Measurements from ENCODE around the gene NKX2-8.
A peak's percentile ranks its signal among the peaks of the same experiment; 100 is the strongest.

NKX2-8 gene

GRCh38 chr14:36582011-36582873 lies at the start of gene NKX2-8:
TSS of gene NKX2-8 (minus strand) at chr14:36582614. CDS start at chr14:36582389, 225 bp downstream.
- DNase-seq, result no peak

DNA sequence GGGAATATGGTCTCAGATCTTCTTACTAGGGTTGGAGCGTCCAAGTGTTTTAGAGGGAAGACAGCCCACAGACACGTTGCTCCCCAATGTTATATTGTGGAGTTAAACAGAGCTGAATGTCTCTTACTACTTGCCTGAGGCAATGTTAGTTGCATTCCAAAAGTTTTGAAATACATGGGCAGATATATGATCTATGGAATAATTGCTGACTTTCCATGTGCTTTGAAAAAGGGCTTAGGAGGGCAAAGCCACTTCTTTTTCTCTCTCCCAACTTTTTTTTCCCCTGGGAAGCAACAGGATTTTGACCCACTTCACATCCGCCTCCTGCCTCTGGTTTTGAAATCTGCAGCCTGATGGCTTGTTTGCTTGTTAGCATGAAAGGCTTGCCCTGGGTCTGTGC lies 45.6 kb upstream of the NKX2-8 start:
- no peak for DNase-seq

GRCh38 chr14:36626151-36626550 lies 43.7 kb upstream of the NKX2-8 start:
- DNase-seq, result no peak

- DNase-seq, result no peak
Measured at GRCh38 chr14:36625436-36625835, 43.0 kb upstream of the NKX2-8 start.

- DNase-seq, result no peak
Measured at GRCh38 chr14:36625014-36625413, 42.6 kb upstream of the NKX2-8 start.

DNA sequence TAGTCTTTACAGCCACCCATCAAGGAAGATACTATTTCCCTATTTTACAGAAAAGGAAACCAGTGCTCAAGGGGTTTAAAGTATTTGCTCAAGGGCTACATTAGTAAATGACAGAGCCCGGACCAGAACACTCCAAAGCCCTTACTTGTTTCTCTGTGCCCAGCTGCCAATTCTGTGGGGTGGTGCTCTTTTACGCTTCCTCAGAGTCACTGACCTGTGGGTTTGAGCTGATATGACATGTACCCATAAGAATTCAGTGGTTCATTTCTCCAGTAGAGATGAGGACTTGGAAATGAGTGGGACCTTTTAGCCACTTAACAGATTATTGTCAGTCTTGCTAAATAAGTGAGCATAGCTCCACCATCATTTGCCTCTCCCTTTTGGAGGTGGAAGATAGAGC lies 37.4 kb upstream of the NKX2-8 start:
- DNase-seq, result no peak

DNA sequence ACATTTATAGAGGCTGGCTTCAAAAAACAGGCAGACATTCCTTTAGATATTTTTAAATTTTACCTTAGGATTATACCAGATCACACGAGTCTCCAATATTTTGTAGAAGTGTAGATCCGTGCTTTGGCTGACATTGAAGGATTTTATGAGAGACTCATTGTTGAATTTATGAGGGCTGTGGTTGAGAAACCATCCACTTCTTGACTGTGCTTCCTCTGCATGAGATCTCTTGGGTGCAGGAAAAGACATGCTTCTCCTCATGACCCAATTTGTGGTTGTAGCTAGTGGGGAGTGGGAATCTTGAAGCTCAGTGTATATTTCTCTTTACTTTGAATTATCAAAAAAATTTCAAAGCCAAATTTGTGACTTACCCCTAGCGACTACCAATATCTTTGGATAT lies 36.7 kb upstream of the NKX2-8 start:
- DNase-seq, result no peak

DNA sequence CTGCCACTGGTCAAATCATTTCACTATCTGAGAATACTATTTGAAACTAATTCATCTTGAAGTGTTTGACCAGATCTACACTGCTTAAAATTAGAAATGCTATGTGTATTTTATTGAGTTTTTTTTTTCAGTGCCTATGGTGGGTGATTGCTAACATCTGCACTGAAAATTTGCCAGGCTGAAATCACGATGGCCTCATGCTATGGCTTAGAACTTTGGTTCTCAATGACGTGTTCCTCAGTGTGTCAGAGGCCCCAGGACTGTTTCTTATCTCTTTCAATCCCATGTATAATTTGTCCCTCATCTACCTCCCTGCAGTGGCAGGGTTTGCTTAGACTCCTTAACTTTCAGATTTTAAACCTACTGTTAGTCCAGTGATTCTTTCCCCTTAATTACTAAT lies 36.2 kb upstream of the NKX2-8 start:
- no peak for DNase-seq

- DNase-seq, result no peak
Measured at GRCh38 chr14:36617824-36618223, 35.4 kb upstream of the NKX2-8 start.

- no peak for DNase-seq
Measured at GRCh38 chr14:36605506-36605857, 23.1 kb upstream of the NKX2-8 start.

- peak in 1 of 2 donors; percentile 4 for DNase-seq
Measured at GRCh38 chr14:36604757-36605505, 22.5 kb upstream of the NKX2-8 start.

DNA sequence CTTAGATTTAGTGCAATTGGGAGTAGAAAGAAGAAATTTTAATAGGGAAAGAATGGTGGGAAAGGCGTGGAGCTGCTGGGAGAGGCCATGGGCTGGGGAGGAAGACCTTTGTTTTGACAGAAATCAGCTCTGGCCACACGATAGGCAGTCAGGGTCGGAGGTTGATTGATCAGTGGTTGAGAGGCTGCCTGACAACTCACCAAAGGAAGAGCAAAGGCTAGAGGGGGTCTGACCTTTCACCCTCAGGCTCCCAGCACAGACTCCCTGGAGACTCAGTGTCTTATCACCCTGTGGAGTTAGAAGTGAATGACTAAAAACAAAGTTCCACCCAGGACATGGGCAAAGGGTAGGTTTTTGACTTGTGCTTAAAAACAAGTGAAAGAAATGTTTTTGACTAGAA lies 18.0 kb upstream of the NKX2-8 start:
- DNase-seq, result no peak

DNA sequence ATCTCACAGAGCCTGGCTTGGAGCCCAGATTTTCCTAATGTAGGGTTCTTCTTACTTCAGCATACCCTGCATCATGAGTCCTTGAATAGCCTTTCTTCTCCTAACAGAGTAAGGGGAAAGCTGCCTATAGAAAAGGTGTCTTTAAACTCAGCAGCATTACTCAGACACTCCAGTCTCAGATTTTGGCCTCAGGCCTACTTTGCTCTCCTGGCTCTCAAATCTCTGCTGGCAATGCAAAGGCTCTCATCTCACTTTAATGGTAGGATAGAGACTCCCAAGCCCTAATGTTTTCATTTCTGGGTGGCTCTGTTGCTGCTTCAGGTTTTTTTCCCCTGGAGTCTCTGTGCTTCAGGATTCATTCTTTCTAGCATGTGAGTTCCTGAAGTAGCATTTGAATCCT lies 9.1 kb upstream of the NKX2-8 start:
- no peak for DNase-seq

DNA sequence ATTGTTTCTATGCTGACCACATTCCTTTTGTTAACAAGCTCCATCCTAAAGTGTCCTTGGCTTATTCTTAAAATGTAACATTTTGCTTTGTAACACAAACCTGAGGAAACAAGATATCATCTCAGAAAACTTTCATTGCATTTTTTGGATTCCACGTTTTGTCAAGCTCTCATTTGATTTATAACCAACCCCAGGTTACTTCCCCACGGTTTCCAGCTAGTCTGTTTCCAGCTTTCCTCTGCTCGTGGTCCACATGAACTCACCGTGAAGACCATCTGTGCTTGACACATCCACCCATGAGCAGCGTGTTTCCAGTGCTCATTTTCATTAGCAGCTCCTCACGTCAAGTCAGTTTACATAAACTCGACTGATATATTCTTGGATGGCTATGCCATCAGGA lies 6.4 kb upstream of the NKX2-8 start:
- no peak for DNase-seq

DNA sequence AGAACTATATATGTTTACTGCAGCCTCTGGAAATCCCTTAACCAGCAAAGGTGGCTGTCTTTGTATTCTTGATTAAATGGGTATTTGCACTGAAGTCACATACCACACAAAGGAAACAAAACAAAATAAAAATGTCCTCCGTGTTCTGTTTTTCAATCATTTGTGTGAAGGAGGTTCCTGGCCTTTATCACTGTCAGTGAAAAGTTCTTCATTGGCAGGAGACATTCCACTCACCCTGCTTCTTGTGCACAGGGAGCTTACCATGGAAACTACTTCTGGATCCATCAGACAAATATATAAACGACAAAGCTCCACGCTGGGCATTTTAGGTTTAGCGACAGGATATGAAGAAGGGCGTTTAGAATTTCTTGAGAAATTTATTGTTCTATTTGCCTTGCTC lies 5.7 kb upstream of the NKX2-8 start:
- no peak for DNase-seq

DNA sequence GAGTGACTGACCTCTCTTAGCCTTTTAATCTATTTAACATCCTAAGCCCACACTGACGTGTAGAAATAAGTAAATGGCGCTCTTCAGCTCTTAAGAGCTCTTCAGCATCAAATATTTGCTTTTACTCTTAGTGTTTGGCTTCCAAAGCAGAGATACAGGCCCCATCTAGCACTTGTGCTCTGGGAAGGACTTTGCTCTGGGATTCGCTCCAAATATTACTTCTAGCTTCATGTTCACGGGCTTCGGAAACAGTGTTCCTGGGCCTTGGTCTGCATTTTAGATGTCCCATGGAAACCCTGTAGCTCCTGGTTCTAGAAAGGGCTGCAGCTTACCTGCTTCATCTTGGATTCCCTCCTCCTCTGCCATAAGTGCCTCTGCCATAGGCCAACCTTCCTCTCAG lies 2.7 kb upstream of the NKX2-8 start:
- no peak for DNase-seq

DNA sequence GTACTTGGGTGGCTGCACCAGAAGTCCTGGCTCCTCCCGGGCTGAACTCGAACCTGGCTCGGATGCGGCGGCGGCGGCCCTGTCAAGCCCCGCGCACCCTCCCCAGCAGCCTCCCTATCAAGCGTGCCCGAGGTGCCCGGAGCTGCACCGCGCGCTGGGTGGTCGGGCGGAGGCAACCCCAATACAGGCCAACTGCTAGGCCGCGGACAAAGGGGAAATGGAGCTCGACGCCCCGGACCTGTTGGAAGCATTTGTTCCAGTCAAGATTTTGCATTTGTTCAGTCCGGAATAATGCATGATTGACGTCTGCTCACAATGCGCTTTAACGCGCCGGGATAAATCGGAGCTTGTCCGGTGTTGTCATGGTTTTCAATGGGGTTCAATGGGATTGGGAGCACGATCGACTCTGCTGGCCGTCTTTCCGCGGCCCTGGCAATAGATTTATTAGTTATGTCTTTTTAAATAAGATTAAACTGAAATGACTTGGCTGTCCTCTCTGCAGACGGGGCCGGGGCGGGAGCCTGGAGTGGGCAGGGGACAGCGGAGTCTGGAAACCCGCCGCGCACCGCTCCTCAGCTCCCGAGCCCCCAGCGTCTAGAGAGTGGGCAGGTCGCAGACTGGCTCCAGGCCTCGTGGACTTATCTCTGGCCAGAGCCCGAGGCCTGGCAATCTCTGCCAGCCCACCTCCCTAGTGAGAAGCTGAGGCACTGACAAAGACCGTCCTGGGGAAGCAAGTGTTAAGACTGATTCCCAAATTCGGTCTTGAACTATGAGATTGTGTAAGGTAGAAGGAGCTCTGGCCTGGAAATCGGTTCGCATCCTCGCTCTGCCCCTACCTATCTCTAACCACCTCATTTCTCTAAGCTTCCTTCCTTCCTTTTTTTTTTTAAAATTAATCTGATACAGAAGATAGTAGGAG lies 1.7 kb upstream of the NKX2-8 start:
- DNase-seq, result no peak

DNA sequence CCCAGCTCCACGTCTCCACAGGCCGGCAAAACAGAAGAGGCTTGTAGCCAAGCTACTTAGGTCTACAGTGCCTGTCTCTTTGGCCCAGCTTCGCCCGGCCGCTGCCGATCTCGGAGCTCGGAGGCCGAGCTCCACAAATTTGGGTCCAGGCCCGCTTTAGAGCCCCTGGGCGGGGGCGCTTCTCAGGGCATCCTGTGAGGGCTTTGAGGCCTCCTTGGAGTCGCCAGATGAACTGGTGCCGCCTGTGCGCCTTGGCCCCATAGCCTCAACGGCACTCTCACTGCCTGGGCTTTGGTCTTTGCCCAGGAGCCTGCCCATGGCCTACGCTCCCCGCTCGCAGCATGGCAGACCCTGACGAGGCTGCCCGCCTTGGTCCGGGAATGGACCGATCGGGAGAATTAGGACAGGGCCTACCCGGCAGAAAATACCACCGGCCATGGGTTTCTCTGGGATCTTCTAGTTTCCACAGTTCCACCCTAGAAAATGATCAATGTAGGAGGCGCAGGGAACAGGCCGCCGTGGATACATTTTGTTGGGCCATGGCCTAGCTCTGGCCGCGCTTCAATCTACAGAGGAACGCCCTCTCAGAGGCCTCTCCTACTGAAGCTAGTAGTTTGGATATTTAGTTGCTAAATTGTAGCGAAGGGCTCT lies 953 bp upstream of the NKX2-8 start:
- DNase-seq, result no peak

DNA sequence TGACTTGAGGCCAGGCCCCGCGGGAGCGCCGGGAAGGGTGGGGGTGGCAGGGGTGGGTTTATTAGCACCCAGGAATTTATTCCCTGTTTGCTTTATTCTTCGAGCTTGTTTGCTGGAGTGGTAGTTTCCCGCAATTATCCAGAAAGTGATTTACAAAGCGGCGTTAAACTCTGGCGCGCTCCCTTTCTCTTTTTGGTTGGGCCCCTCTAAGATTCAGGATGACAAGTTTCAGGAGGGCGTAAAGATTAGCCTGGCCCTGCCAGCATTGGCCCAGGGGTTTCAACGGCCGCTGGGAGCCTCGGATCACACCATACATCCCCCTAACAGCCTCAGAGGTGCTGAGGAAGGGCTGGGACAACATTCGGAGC lies 444 bp upstream of the NKX2-8 start:
- no peak for DNase-seq

- no peak for DNase-seq
Measured at GRCh38 chr14:36580856-36581831, 1.3 kb downstream of the NKX2-8 start.

- no peak for DNase-seq
Measured at GRCh38 chr14:36580141-36580855, 2.1 kb downstream of the NKX2-8 start.

Data from activated CD4-positive, alpha-beta T cell treated with anti-CD3 and anti-CD28 coated beads for 4 hours (primary cell).